Measurements from ENCODE around the gene ARPC2. TPM values are rescaled to one million over a fixed set of nuclear protein-coding genes. Genes with fewer than 3 reads are reported as not detected.
A peak's percentile ranks its signal among the peaks of the same experiment; 100 is the strongest.

The ARPC2 gene
- polyA plus RNA-seq, 1 experiment = 831 TPM

DNA sequence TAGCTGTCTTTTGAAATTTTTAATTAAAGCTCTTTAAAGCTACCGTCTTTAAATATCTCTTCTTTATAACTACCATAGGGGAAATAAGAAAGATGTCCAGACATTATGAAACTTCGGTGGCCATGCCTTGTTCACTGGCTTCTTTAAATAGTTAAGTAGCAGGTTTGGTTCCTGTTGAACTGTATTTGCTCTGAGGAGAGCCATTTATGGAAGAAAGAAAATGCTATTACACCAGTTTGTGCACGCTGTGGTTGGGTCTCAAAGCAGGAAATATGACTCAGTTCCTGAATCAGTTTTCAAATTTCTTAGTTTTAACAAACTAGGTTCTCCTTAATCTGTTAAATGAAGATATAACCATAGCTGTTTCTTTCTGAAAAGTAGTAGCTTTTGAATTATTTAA, 12.2 kb downstream of the ARPC2 start:
- H3K36me3 ChIP-seq (ENCODE audit: control insufficient read depth, insufficient read depth, low read length) = peaks cover 28% of the 10 kb centered on the region
- DNase-seq (ENCODE audit: low read depth) = peak; percentile 80
- no peak overlapping the region for H3K4me3 ChIP-seq (ENCODE audit: low read depth, low read length)
- POLR2A ChIA-PET = interaction anchor here (0.9 kb wide), 1 partner anchor 10 kb away, joined by 3 read pairs; no protein-coding TSS in a partner anchor
- TF ChIP-seq, protein P1, sequence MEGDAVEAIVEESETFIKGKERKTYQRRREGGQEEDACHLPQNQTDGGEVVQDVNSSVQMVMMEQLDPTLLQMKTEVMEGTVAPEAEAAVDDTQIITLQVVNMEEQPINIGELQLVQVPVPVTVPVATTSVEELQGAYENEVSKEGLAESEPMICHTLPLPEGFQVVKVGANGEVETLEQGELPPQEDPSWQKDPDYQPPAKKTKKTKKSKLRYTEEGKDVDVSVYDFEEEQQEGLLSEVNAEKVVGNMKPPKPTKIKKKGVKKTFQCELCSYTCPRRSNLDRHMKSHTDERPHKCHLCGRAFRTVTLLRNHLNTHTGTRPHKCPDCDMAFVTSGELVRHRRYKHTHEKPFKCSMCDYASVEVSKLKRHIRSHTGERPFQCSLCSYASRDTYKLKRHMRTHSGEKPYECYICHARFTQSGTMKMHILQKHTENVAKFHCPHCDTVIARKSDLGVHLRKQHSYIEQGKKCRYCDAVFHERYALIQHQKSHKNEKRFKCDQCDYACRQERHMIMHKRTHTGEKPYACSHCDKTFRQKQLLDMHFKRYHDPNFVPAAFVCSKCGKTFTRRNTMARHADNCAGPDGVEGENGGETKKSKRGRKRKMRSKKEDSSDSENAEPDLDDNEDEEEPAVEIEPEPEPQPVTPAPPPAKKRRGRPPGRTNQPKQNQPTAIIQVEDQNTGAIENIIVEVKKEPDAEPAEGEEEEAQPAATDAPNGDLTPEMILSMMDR (IDR thresholded peaks at IDR 0.05; ENCODE audit: insufficient read depth, low read depth, low read length) = no peak
- CTCF ChIA-PET = interaction anchor here (0.9 to 3.7 kb wide), 5 partner anchors 9 to 63 kb away, joined by 3 to 12 read pairs (median 5); partner anchors contain the start of gene TMBIM1
- no peaks in the 10 kb centered on the region for H3K27me3 ChIP-seq (ENCODE audit: control insufficient read depth, insufficient read depth, low read length)

DNA sequence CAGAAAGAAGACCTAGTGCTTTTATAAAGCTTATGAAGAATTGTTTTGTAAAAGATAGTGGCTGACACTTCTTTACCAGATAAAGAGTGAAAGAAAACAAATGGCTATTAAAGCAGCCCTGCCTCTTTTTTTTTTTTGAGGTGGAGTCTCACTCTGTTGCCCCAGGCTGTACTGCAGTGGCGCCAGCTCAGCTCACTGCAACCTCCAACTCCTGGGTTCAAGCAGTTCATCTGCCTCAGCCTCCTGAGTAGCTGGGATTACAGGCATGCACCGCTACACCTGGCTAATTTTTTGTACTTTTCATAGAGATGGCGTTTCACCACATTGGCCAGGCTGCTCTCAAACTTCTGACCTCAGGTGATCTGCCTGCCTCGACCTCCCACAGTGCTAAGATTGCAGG, 12.9 kb downstream of the ARPC2 start:
- DNase-seq (ENCODE audit: low read depth) = no peak
- Histone ChIP-seq H3K4me3 (ENCODE audit: low read depth, low read length) (no peak overlapping the region), H3K36me3 (ENCODE audit: control insufficient read depth, insufficient read depth, low read length) (peaks cover 26% of the 10 kb centered on the region), H3K27me3 (ENCODE audit: control insufficient read depth, insufficient read depth, low read length) (no peaks in the 10 kb centered on the region)
- ChIA-PET CTCF (interaction anchor here (1.0 to 3.7 kb wide), 3 partner anchors 28 to 63 kb away, joined by 3 to 12 read pairs (median 8); partner anchors contain the start of gene TMBIM1), POLR2A (interaction anchor here (0.7 kb wide), 1 partner anchor 137 kb away, joined by 4 read pairs; no protein-coding TSS in a partner anchor)
- TF ChIP-seq, protein P1 (IDR thresholded peaks at IDR 0.05; ENCODE audit: insufficient read depth, low read depth, low read length) = no peak

DNA sequence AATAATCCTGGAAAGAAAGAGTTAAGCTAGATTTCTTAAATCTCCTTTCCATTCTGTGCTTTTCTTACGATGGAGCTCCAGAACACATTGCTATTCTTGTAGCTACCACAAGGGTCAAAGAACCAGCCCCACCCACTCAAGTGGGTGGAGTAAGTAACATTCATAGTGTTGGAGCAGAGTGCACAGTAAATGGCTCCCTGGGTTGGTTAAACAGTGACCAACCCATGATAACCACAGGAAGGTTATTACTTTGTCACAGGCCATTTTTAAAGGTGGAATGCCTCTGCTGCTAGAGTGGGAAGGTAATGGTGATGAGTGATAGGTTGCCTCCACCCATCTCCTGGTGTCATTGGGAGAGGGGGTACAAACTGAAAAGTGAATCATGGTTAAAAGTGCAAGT, 13.9 kb downstream of the ARPC2 start:
- no peak for DNase-seq (ENCODE audit: low read depth)
- ChIA-PET POLR2A (no interaction called here), CTCF (interaction anchor here (0.6 to 3.7 kb wide), 5 partner anchors 8 to 40 kb away, joined by 3 to 12 read pairs (median 3); no protein-coding TSS in a partner anchor)
- H3K27me3 ChIP-seq (ENCODE audit: control insufficient read depth, insufficient read depth, low read length) = no peaks in the 10 kb centered on the region
- H3K36me3 ChIP-seq (ENCODE audit: control insufficient read depth, insufficient read depth, low read length) = peaks cover 29% of the 10 kb centered on the region
- H3K4me3 ChIP-seq (ENCODE audit: low read depth, low read length) = no peak overlapping the region
- TF ChIP-seq, protein P1 (IDR thresholded peaks at IDR 0.05; ENCODE audit: insufficient read depth, low read depth, low read length) = 0 out of 2 replicates have a peak, but pooled peaks have one; percentile 6

- TF ChIP-seq, protein P1 (IDR thresholded peaks at IDR 0.05; ENCODE audit: insufficient read depth, low read depth, low read length) = no peak
- peaks cover 25% of the 10 kb centered on the region for H3K36me3 ChIP-seq (ENCODE audit: control insufficient read depth, insufficient read depth, low read length)
- H3K4me3 ChIP-seq (ENCODE audit: low read depth, low read length) = no peak overlapping the region
- ChIA-PET POLR2A (no interaction called here), CTCF (no interaction called here)
- no peaks in the 10 kb centered on the region for H3K27me3 ChIP-seq (ENCODE audit: control insufficient read depth, insufficient read depth, low read length)
- DNase-seq (ENCODE audit: low read depth) = no peak
Observed at GRCh38 chr2:218233543-218233942, 16.6 kb downstream of the ARPC2 start.

DNA sequence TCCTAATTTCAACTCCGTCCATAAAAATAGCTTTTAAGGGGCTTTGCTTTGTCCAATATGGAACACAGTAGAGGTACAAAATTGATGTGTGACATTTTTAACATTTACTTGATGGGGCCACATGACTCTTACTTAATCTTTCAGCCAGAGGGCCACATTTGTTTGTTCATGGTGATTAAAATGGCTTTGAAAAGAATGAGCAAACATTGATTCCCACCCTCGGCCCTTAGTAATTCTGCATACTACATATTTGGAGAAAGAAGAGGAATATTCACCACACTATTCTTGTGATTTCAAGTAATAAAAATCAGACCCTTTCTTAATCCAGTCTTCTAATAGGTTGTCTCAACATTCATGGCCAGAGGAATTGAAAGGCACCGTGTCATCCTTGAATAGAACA, 17.5 kb downstream of the ARPC2 start:
- CTCF ChIA-PET = no interaction called here
- Histone ChIP-seq H3K36me3 (ENCODE audit: control insufficient read depth, insufficient read depth, low read length) (peaks cover 26% of the 10 kb centered on the region), H3K4me3 (ENCODE audit: low read depth, low read length) (no peak overlapping the region), H3K27me3 (ENCODE audit: control insufficient read depth, insufficient read depth, low read length) (no peaks in the 10 kb centered on the region)
- POLR2A ChIA-PET = no interaction called here
- TF ChIP-seq, protein P1 (IDR thresholded peaks at IDR 0.05; ENCODE audit: insufficient read depth, low read depth, low read length) = no peak
- no peak for DNase-seq (ENCODE audit: low read depth)

Data from BJ (cell line).